CD4-positive, alpha-beta T cell treated with Interleukin-6 at 100 ng/mL for 8 hours (primary cell): ENCODE data around the gene FOXL1.

ENCODE experiments used
- DNase-seq: peaks from one replicate; pipeline ENCODE4 v3.0.0-alpha.2; 2020; ENCODE audit warnings: mixed read lengths, low spot score

The FOXL1 gene

GRCh38 chr16:86549076-86549892 lies 29.1 kb upstream of the FOXL1 start:
- DNase-seq = no peak

GRCh38 chr16:86549893-86550190 lies 28.5 kb upstream of the FOXL1 start:
- no peak for DNase-seq

GRCh38 chr16:86550281-86550680 lies 28.1 kb upstream of the FOXL1 start:
- no peak for DNase-seq

- no peak for DNase-seq
Measured at GRCh38 chr16:86553356-86553755, 25.0 kb upstream of the FOXL1 start.

DNA sequence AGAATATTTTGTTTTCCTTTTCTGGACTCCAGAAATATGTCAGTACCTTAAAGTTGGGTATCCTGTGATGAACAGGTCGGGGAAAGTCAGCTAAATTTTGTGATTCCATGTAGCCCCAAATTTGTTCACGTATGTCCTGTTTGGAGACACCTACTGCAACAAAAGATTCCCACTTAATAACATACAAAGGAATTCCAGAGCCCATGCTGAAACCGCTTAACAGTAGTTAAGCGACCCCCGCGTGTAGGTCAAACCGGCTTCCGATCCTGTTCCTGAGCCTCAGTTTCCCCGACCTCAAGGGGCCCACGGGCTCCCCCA lies 23.8 kb upstream of the FOXL1 start:
- no peak for DNase-seq

- DNase-seq = peak; percentile 92
Measured at GRCh38 chr16:86554917-86555703, 23.2 kb upstream of the FOXL1 start, which contains the start of gene MTHFSD. MTHFSD (minus strand) TSS chr16:86555235; CDS start chr16:86555184, 51 bp downstream.

DNA sequence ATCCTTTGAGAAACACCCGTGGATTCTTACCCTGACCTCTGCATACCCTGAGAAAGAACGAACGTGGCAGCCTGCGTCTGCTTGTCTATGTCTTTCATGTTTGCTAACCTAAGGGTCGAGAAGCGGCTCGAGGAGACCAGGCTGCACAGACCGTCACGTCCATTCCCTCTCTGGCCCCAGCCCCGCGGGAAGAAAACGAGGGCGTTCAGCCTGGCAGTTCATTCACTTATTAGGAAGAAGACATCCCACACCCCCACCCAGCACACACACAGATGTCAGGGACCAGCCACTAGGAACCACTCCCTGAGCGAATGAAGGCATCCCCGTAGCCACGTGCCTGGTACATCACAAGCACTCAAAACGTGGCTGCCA lies 22.7 kb upstream of the FOXL1 start:
- DNase-seq = no peak

GRCh38 chr16:86556576-86556975 lies 21.8 kb upstream of the FOXL1 start:
- DNase-seq = no peak

DNA sequence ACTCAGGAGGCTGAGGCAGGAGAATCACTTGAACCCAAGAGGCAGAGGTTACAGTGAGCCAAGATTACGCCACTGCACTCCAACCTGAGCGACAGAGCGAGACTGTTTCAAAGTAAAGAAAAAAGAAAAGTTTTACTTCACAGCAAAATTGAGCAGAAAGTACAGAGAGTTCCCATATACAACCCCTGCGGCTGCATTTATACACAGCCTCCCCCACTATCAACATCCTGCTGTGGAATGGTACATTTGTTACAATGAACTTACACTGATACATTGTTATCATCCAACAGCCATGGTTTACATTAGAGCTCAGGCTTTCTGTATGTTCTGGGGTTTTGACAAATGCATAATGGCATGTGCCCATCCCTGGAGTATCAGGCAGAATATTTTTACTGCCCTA lies 20.8 kb upstream of the FOXL1 start:
- DNase-seq = no peak

DNA sequence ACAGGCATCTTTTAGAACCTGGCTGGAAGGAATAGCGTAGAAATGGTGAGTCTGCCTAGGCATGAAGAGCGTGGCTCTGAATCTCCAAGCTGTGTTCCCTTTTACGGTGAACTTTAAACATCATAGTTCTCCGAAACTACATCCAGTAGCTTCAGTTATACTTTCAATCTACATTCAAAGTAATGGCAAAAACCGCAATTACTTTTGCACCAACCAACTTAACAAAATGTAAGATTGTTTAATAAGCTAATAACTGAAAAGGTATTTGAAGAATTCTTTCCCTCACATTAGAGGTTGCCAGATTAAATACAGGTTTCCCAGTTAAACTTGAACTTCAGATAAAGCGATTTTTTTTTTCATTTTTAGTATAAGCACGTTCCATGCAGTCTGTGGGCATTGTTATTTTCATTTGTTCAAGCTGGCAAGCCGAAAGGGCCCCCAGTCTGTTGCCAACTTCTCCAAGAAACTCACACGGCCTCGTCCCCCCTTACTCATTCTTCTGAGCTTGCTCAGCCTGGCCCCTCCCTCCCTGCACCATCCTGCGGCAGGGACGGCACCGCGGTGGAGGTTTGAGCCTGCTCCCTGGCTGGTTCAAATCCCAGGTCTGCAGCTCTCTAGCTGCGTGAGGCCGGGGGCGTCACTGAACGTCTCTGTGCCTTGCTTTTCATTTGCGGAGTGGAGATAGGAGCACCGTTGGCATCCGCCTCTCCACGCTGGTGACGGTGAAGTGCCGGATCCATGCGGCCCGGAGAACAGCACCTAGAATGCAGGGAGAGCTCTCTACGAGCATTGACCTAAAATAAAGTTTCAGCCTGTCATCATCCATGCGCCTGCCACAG lies 19.8 kb upstream of the FOXL1 start:
- DNase-seq = no peak

- no peak for DNase-seq
Measured at GRCh38 chr16:86559802-86560305, 18.5 kb upstream of the FOXL1 start.

DNA sequence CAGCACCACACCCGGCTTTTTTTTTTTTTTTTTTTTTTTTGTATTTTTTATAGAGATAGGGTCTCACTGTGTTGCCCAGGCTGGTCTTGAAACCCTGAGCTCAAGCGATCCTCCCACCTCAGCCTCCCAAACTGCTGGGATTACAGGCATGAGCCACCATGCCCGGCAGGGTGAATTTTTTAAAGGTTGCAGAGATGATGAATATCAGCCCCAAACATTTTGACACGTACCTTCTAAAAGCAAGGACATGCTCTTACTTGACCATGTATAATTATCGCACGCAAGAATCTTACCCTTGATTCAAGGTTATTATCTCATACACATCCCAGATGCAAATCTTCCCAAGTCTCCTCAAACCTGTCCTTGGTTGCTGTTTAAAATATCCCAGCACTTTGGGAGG lies 16.0 kb upstream of the FOXL1 start:
- no peak for DNase-seq

- peak; percentile 84 for DNase-seq
Measured at GRCh38 chr16:86563469-86564345, 14.6 kb upstream of the FOXL1 start.

DNA sequence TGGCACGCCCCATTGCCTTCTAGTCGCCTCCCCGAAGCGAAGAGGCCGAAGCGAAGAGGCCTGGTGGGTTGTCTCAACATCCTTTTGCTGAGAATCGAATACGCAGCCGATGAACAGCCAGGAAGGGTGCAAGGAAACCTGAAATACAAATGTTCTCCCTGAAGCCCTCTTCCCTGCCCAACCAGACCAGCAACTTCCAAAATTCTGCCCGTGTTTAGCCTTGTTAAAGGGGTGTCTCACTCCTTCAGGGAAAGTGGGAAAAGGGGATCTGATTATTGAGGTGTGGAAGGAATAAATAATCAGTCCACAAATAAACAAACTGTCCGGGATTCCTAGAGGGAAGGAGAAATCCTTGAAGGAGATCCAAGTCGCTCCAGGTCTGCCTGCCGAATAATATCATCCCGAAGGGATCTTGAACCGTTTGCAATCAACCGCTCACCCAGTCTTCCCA lies 13.1 kb upstream of the FOXL1 start:
- DNase-seq = no peak

- DNase-seq = no peak
Measured at GRCh38 chr16:86565644-86566511, 12.5 kb upstream of the FOXL1 start.

GRCh38 chr16:86566601-86566965 lies 11.8 kb upstream of the FOXL1 start, which contains the start of gene FOXC2:
FOXC2 (plus strand) TSS chr16:86566829; CDS start chr16:86567336, 507 bp downstream.
- peak; percentile 9 for DNase-seq

- no peak for DNase-seq
Measured at GRCh38 chr16:86566966-86567700, 11.2 kb upstream of the FOXL1 start.

DNA sequence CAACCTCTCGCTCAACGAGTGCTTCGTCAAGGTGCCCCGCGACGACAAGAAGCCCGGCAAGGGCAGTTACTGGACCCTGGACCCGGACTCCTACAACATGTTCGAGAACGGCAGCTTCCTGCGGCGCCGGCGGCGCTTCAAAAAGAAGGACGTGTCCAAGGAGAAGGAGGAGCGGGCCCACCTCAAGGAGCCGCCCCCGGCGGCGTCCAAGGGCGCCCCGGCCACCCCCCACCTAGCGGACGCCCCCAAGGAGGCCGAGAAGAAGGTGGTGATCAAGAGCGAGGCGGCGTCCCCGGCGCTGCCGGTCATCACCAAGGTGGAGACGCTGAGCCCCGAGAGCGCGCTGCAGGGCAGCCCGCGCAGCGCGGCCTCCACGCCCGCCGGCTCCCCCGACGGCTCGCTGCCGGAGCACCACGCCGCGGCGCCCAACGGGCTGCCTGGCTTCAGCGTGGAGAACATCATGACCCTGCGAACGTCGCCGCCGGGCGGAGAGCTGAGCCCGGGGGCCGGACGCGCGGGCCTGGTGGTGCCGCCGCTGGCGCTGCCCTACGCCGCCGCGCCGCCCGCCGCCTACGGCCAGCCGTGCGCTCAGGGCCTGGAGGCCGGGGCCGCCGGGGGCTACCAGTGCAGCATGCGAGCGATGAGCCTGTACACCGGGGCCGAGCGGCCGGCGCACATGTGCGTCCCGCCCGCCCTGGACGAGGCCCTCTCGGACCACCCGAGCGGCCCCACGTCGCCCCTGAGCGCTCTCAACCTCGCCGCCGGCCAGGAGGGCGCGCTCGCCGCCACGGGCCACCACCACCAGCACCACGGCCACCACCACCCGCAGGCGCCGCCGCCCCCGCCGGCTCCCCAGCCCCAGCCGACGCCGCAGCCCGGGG lies 10.4 kb upstream of the FOXL1 start:
- DNase-seq = no peak
